ENCODE results near the gene MLNR.

Gene MLNR

GRCh38 chr13:49220036-49220855, at the start of gene MLNR:
Gene MLNR (plus strand): TSS chr13:49220338. CDS start chr13:49220338, 0 bp downstream.
- no peaks in the 10 kb centered on the region for H3K9me2 ChIP-seq (ENCODE audit: low read depth, low read length)
- H3K27me3 ChIP-seq (ENCODE audit: insufficient read depth, low read length), result peaks cover 6% of the 10 kb centered on the region; the same call in 1 of the 2 replicates
- peak within 1 kb of the TSS; percentile 35; the same call in 1 of the 2 replicates for H3K4me2 ChIP-seq (ENCODE audit: low read length)
- peaks cover 7% of the 10 kb centered on the region for H3K4me1 ChIP-seq (ENCODE audit: insufficient read depth, low read length, severe bottlenecking)
- H4K20me1 ChIP-seq (ENCODE audit: insufficient read depth, low read length), result no peaks in the 10 kb centered on the region
- H3K9ac ChIP-seq (ENCODE audit: low read length), result no peak within 1 kb of the TSS
- H3K27ac ChIP-seq (ENCODE audit: low read depth, low read length, poor library complexity, severe bottlenecking), result no peak within 1 kb of the TSS
- H3K36me3 ChIP-seq (ENCODE audit: insufficient read depth, low read length), result no peaks in the 10 kb centered on the region
- no peaks in the 10 kb centered on the region for H3F3A ChIP-seq (ENCODE audit: insufficient read depth, low read length)
- no peaks in the 10 kb centered on the region for H3K79me2 ChIP-seq (ENCODE audit: insufficient read depth, low read length)
- TF ChIP-seq EZH2 (IDR thresholded peaks at IDR 0.05; ENCODE audit: borderline replicate concordance, low read length), result no peak
- no peak for TF ChIP-seq CTCF (IDR thresholded peaks at IDR 0.05; ENCODE audit: low read length)
- no peak within 1 kb of the TSS for H2AFZ ChIP-seq (ENCODE audit: low read length)
- no peaks in the 10 kb centered on the region for H3K9me3 ChIP-seq (ENCODE audit: low read length)
- peak within 1 kb of the TSS; percentile 5 for H3K4me3 ChIP-seq (ENCODE audit: low read depth, low read length, poor library complexity, severe bottlenecking)

GRCh38 chr13:49171359-49171758, 48.8 kb upstream of the MLNR start:
- Histone ChIP-seq H3K9ac (ENCODE audit: low read length) (no peak overlapping the region), H3K4me1 (ENCODE audit: insufficient read depth, low read length, severe bottlenecking) (no peaks in the 10 kb centered on the region), H3K4me3 (ENCODE audit: low read depth, low read length, poor library complexity, severe bottlenecking) (no peak overlapping the region), H3K36me3 (ENCODE audit: insufficient read depth, low read length) (peaks cover 61% of the 10 kb centered on the region), H3K9me2 (ENCODE audit: low read depth, low read length) (no peaks in the 10 kb centered on the region), H3K27me3 (ENCODE audit: insufficient read depth, low read length) (no peaks in the 10 kb centered on the region), H3K9me3 (ENCODE audit: low read length) (no peaks in the 10 kb centered on the region), H3F3A (ENCODE audit: insufficient read depth, low read length) (no peaks in the 10 kb centered on the region), H3K4me2 (ENCODE audit: low read length) (no peak overlapping the region), H3K79me2 (ENCODE audit: insufficient read depth, low read length) (0 out of 2 replicates have a peak, but pooled peaks cover 2% of the 10 kb centered on the region), H4K20me1 (ENCODE audit: insufficient read depth, low read length) (no peaks in the 10 kb centered on the region), H2AFZ (ENCODE audit: low read length) (no peak overlapping the region), H3K27ac (ENCODE audit: low read depth, low read length, poor library complexity, severe bottlenecking) (no peak overlapping the region)
- no peak for TF ChIP-seq EZH2 (IDR thresholded peaks at IDR 0.05; ENCODE audit: borderline replicate concordance, low read length)
- no peak for TF ChIP-seq CTCF (IDR thresholded peaks at IDR 0.05; ENCODE audit: low read length)

- H3K9ac ChIP-seq (ENCODE audit: low read length), result no peak overlapping the region
- no peak overlapping the region for H3K4me3 ChIP-seq (ENCODE audit: low read depth, low read length, poor library complexity, severe bottlenecking)
- no peak overlapping the region for H3K27ac ChIP-seq (ENCODE audit: low read depth, low read length, poor library complexity, severe bottlenecking)
These were observed 36.3 kb upstream of the MLNR start for GRCh38 chr13:49183672-49184325.

More at GRCh38 chr13:49183672-49184325, 36.3 kb upstream of the MLNR start:
- H2AFZ ChIP-seq (ENCODE audit: low read length), result no peak overlapping the region
- H3F3A ChIP-seq (ENCODE audit: insufficient read depth, low read length), result no peaks in the 10 kb centered on the region
- TF ChIP-seq CTCF (IDR thresholded peaks at IDR 0.05; ENCODE audit: low read length) (no peak), EZH2 (IDR thresholded peaks at IDR 0.05; ENCODE audit: borderline replicate concordance, low read length) (no peak)
- no peaks in the 10 kb centered on the region for H3K4me1 ChIP-seq (ENCODE audit: insufficient read depth, low read length, severe bottlenecking)
- no peaks in the 10 kb centered on the region for H3K9me3 ChIP-seq (ENCODE audit: low read length)
- no peaks in the 10 kb centered on the region for H3K79me2 ChIP-seq (ENCODE audit: insufficient read depth, low read length)
- H3K36me3 ChIP-seq (ENCODE audit: insufficient read depth, low read length), result peaks cover 59% of the 10 kb centered on the region
- no peaks in the 10 kb centered on the region for H3K27me3 ChIP-seq (ENCODE audit: insufficient read depth, low read length)
- no peaks in the 10 kb centered on the region for H3K9me2 ChIP-seq (ENCODE audit: low read depth, low read length)
- no peak overlapping the region for H3K4me2 ChIP-seq (ENCODE audit: low read length)
- no peaks in the 10 kb centered on the region for H4K20me1 ChIP-seq (ENCODE audit: insufficient read depth, low read length)

All from OCI-LY1 (cell line).